GM12878 (cell line): ENCODE results near the gene BIRC6. TPM values are rescaled to one million over a fixed set of nuclear protein-coding genes. Genes with fewer than 3 reads are reported as not detected.

Experiments
- ATAC-seq: fragments of 200-7000 bp; cut with Tn5 transposase; 3 replicates; pipeline ENCODE4 v1.9.1; 2020; ENCODE audit warnings: mild to moderate bottlenecking, moderate library complexity
- BruUV-seq: library from RNA; stranded (reverse); fragments of 400-500 nt; replicated peaks from 2 replicates; lab custom pipeline; 2021; lab: Mats Ljungman, UMichigan
- CTCF ChIA-PET: fragments of 300-600 bp; sonication (Branson Sonifier 250); formaldehyde crosslinking; extraction: SDS; loops from one replicate; lab custom pipeline; 2021; ENCODE audit warnings: inconsistent platforms; lab: Yijun Ruan, JAX
- POLR2A ChIA-PET: fragments of 350-600 bp; formaldehyde crosslinking; extraction: SDS; loops from one replicate; lab custom pipeline; 2021; ENCODE audit warnings: inconsistent platforms; lab: Charles Lee
- RAD21 ChIA-PET: fragments of 300-600 bp; sonication (Branson Sonifier 250); formaldehyde crosslinking; loops from one replicate; lab custom pipeline; 2023; ENCODE audit warnings: antibody characterized with exemption; ENCODE audit not compliant: unreplicated experiment; lab: Charles Lee
- SMC1A ChIA-PET: fragments of 300-600 bp; sonication (Branson Sonifier 250); formaldehyde crosslinking; loops from one replicate; lab custom pipeline; 2023; ENCODE audit not compliant: unreplicated experiment, uncharacterized antibody; lab: Charles Lee
- DNase-seq: peaks from one replicate; pipeline ENCODE4 v3.0.0-alpha.2; 2011; ENCODE audit warnings: low read depth, low spot score
- FAIRE-seq: peaks from 3 replicates; lab custom pipeline; 2011; peaks lifted over from hg19 to GRCh38; lab: Jason Lieb, UNC
- H2AFZ ChIP-seq: 2 replicates; pipeline ENCODE4 v1.6.0; 2011; ENCODE audit warnings: low read depth, low read length, control low read depth; ENCODE audit not compliant: control insufficient read depth
- H3K27ac ChIP-seq: 2 replicates; pipeline ENCODE4 v1.5.1; 2011; ENCODE audit warnings: control low read depth; ENCODE audit not compliant: control insufficient read depth, insufficient read depth
- H3K27me3 ChIP-seq, 2 experiments: replicated peaks in 1 of 2; 2 replicates each; pipeline versions ENCODE4 v1.6.0 to v1.6.1; 2011; ENCODE audit warnings: low read length in 1 of 2; ENCODE audit not compliant: control insufficient read depth in 2 of 2, insufficient read depth in 2 of 2
- H3K36me3 ChIP-seq, 2 experiments: 2 replicates each; pipeline ENCODE4 v1.5.1; 2011; ENCODE audit warnings: low read length in 1 of 2; ENCODE audit not compliant: control insufficient read depth in 2 of 2, insufficient read depth in 2 of 2
- H3K4me1 ChIP-seq: 2 replicates; pipeline ENCODE4 v1.6.1; 2011; ENCODE audit warnings: mild to moderate bottlenecking, low read length, moderate library complexity, mixed read lengths; ENCODE audit not compliant: control insufficient read depth, insufficient read depth
- H3K4me2 ChIP-seq: 2 replicates; pipeline ENCODE4 v1.6.0; 2011; ENCODE audit warnings: control low read depth; ENCODE audit not compliant: control insufficient read depth, insufficient read depth
- H3K4me3 ChIP-seq: fragments of 200-600 bp; sonication (generic); 2 replicates; pipeline ENCODE4 v1.5.1; 2016
- H3K79me2 ChIP-seq: 2 replicates; pipeline ENCODE4 v1.6.0; 2011; ENCODE audit warnings: low read length; ENCODE audit not compliant: control insufficient read depth, insufficient read depth
- H3K9ac ChIP-seq: 2 replicates; pipeline ENCODE4 v1.8.0; 2011; ENCODE audit warnings: low read length, control low read depth, mixed read lengths; ENCODE audit not compliant: control insufficient read depth, insufficient read depth
- H3K9me3 ChIP-seq: replicated peaks from 3 replicates; pipeline ENCODE4 v1.5.1; 2011; ENCODE audit warnings: mild to moderate bottlenecking, low read length; ENCODE audit not compliant: control insufficient read depth, insufficient read depth
- H4K20me1 ChIP-seq: 2 replicates; pipeline ENCODE4 v1.6.0; 2011; ENCODE audit not compliant: control insufficient read depth, insufficient read depth
- CBX5 ChIP-seq: sonication (generic); IDR thresholded peaks from 2 replicates; pipeline ENCODE4 v1.6.1; 2016; ENCODE audit warnings: low read depth, moderate library complexity, mild to moderate bottlenecking, inconsistent platforms
- EZH2 ChIP-seq: IDR thresholded peaks from 2 replicates; pipeline ENCODE4 v1.6.1; 2012; ENCODE audit warnings: low read depth, mild to moderate bottlenecking, control low read depth, inconsistent platforms, low read length, borderline replicate concordance; ENCODE audit not compliant: control insufficient read depth
- GABPA ChIP-seq: IDR thresholded peaks from 2 replicates; pipeline ENCODE4 v1.6.1; 2014; ENCODE audit warnings: antibody characterized with exemption, low read depth, mild to moderate bottlenecking, inconsistent platforms
- MEF2A ChIP-seq: IDR thresholded peaks from 2 replicates; pipeline ENCODE4 v1.6.1; 2011; ENCODE audit warnings: low read depth, mild to moderate bottlenecking, low read length, moderate library complexity; ENCODE audit not compliant: insufficient read depth
- SREBF1 ChIP-seq: IDR thresholded peaks from 2 replicates; pipeline ENCODE4 v1.6.1; 2012; ENCODE audit warnings: mild to moderate bottlenecking, low read length
- TCF3 ChIP-seq: IDR thresholded peaks from 2 replicates; pipeline ENCODE4 v1.6.1; 2012; ENCODE audit warnings: low read depth, mild to moderate bottlenecking, low read length, borderline replicate concordance; ENCODE audit not compliant: insufficient read depth
- ZNF217 ChIP-seq: fragments of 450-650 bp; IDR thresholded peaks from 2 replicates; pipeline ENCODE4 v1.6.1; 2017; ENCODE audit warnings: antibody characterized with exemption, mild to moderate bottlenecking
- WGBS: methylation state at CpG from one replicate; pipeline ENCODE4 v1.1.6; 2016; ENCODE audit warnings: low lambda C conversion rate; ENCODE audit not compliant: insufficient replicate concordance, insufficient coverage; ENCODE audit errors: missing lambda C conversion rate; 5-methylcytosine and 5-hydroxymethylcytosine counted together
- in situ Hi-C: fragments of 300-500 bp; cut with MboI; formaldehyde crosslinking; loops from 9 replicates; pipeline ENCODE4 v1.14.3; 2018; ENCODE audit warnings: mixed read lengths
- intact Hi-C: fragments of 100-400 bp; cut with micrococcal nuclease; formaldehyde crosslinking; loops from one replicate; pipeline ENCODE4 v1.14.2; 2022; ENCODE audit not compliant: unreplicated experiment
- polyA plus RNA-seq, 11 experiments: library from polyadenylated mRNA; depleted of rRNA in 4 of 11; unstranded in 6 of 11; stranded (reverse) in 5 of 11; fragments of >200 nt; fragmentation: Nextera tagmentation in 4 of 11; fragmentation: Illumina TruSeq in 1 of 11; extraction: Ambion mirVana in 4 of 11; extraction: Trizol in 1 of 11; gene quantifications; 1 replicate in 1 of 11; 2 replicates in 10 of 11; pipeline versions ENCODE4 v1.2.1 to v1.2.3, GENCODE V29; 2011 to 2016; ENCODE audit warnings: inconsistent platforms in 2 of 11, missing spikeins in 2 of 11, low read depth in 1 of 11
- total RNA-seq, 4 experiments: library from RNA; depleted of rRNA in 3 of 4; stranded (reverse); fragments of >200 nt in 3 of 4; fragmentation: Illumina TruSeq in 1 of 4; extraction: Trizol in 1 of 4; gene quantifications; 2 replicates each; pipeline versions ENCODE4 v1.2.1 to v1.2.3, GENCODE V29; 2013 to 2021
- TF ChIP-seq, protein P1 (sequence below): fragments of 450-650 bp; IDR thresholded peaks from 2 replicates; pipeline ENCODE4 v1.6.1; 2017; ENCODE audit warnings: mild to moderate bottlenecking, moderate library complexity
- TF ChIP-seq, protein P2 (sequence below): fragments of 450-650 bp; IDR thresholded peaks from 2 replicates; pipeline ENCODE4 v1.6.1; 2016; ENCODE audit warnings: mild to moderate bottlenecking
- TF ChIP-seq, protein P3 (sequence below): fragments of 450-650 bp; IDR thresholded peaks from 2 replicates; pipeline ENCODE4 v1.6.1; 2016; ENCODE audit warnings: mild to moderate bottlenecking, moderate library complexity, borderline replicate concordance

Gene BIRC6
- total and polyA plus RNA-seq, 10 of the 15 experiments (the other 5 are each of a cell fraction or from before 2014, with no cell fraction given), result 18.8 to 118 (median 55.0) TPM

DNA sequence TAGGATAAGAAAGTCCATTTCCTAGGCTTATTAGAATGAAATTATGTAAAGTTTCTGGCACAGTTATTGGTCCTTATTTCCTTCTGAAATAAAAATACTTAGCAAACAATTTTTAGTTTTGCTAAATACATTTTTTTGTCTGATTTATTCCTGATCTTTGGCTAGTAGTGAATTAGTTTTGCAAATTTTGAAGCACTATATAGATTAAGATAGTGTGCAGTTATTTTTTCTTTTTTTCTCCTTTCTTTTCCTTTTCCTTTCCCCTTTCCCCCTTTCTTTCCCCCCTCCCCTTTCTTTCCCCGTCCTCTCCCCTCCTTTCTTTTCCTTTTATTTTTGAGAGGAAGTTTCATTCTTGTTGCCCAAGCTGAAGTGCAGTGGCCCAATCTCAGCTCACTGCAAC lies 59.7 kb downstream of the BIRC6 start:
- no peak for DNase-seq
- ATAC-seq, result no peak
- H3K4me2 ChIP-seq, result no peak overlapping the region
- H4K20me1 ChIP-seq, result no peaks in the 10 kb centered on the region
- peaks cover 18% of the 10 kb centered on the region for H3K79me2 ChIP-seq
- RAD21 ChIA-PET, result no interaction called here
- H3K4me1 ChIP-seq, result no peaks in the 10 kb centered on the region
- SMC1A ChIA-PET, result no interaction called here
- TF ChIP-seq EZH2 (no peak), TCF3 (no peak), CBX5 (no peak), ZNF217 (no peak), SREBF1 (no peak), MEF2A (no peak), GABPA (no peak)
- TF ChIP-seq, protein P1, sequence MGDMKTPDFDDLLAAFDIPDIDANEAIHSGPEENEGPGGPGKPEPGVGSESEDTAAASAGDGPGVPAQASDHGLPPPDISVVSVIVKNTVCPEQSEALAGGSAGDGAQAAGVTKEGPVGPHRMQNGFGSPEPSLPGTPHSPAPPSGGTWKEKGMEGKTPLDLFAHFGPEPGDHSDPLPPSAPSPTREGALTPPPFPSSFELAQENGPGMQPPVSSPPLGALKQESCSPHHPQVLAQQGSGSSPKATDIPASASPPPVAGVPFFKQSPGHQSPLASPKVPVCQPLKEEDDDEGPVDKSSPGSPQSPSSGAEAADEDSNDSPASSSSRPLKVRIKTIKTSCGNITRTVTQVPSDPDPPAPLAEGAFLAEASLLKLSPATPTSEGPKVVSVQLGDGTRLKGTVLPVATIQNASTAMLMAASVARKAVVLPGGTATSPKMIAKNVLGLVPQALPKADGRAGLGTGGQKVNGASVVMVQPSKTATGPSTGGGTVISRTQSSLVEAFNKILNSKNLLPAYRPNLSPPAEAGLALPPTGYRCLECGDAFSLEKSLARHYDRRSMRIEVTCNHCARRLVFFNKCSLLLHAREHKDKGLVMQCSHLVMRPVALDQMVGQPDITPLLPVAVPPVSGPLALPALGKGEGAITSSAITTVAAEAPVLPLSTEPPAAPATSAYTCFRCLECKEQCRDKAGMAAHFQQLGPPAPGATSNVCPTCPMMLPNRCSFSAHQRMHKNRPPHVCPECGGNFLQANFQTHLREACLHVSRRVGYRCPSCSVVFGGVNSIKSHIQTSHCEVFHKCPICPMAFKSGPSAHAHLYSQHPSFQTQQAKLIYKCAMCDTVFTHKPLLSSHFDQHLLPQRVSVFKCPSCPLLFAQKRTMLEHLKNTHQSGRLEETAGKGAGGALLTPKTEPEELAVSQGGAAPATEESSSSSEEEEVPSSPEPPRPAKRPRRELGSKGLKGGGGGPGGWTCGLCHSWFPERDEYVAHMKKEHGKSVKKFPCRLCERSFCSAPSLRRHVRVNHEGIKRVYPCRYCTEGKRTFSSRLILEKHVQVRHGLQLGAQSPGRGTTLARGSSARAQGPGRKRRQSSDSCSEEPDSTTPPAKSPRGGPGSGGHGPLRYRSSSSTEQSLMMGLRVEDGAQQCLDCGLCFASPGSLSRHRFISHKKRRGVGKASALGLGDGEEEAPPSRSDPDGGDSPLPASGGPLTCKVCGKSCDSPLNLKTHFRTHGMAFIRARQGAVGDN, result no peak
- TF ChIP-seq, protein P2, sequence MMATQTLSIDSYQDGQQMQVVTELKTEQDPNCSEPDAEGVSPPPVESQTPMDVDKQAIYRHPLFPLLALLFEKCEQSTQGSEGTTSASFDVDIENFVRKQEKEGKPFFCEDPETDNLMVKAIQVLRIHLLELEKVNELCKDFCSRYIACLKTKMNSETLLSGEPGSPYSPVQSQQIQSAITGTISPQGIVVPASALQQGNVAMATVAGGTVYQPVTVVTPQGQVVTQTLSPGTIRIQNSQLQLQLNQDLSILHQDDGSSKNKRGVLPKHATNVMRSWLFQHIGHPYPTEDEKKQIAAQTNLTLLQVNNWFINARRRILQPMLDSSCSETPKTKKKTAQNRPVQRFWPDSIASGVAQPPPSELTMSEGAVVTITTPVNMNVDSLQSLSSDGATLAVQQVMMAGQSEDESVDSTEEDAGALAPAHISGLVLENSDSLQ, result no peak
- TF ChIP-seq, protein P3, sequence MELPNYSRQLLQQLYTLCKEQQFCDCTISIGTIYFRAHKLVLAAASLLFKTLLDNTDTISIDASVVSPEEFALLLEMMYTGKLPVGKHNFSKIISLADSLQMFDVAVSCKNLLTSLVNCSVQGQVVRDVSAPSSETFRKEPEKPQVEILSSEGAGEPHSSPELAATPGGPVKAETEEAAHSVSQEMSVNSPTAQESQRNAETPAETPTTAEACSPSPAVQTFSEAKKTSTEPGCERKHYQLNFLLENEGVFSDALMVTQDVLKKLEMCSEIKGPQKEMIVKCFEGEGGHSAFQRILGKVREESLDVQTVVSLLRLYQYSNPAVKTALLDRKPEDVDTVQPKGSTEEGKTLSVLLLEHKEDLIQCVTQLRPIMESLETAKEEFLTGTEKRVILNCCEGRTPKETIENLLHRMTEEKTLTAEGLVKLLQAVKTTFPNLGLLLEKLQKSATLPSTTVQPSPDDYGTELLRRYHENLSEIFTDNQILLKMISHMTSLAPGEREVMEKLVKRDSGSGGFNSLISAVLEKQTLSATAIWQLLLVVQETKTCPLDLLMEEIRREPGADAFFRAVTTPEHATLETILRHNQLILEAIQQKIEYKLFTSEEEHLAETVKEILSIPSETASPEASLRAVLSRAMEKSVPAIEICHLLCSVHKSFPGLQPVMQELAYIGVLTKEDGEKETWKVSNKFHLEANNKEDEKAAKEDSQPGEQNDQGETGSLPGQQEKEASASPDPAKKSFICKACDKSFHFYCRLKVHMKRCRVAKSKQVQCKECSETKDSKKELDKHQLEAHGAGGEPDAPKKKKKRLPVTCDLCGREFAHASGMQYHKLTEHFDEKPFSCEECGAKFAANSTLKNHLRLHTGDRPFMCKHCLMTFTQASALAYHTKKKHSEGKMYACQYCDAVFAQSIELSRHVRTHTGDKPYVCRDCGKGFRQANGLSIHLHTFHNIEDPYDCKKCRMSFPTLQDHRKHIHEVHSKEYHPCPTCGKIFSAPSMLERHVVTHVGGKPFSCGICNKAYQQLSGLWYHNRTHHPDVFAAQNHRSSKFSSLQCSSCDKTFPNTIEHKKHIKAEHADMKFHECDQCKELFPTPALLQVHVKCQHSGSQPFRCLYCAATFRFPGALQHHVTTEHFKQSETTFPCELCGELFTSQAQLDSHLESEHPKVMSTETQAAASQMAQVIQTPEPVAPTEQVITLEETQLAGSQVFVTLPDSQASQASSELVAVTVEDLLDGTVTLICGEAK, result no peak
- in situ Hi-C loops (no loop called here), intact Hi-C loops (no loop called here)
- H3K36me3 ChIP-seq, result peaks cover 4 to 21% of the 10 kb centered on the region in 2 experiments
- H3K27ac ChIP-seq, result no peak overlapping the region
- H3K9me3 ChIP-seq, result no peaks in the 10 kb centered on the region; the same call in 2 of the 3 replicates
- no peak for FAIRE-seq
- POLR2A ChIA-PET, result interaction anchor here (0.6 kb wide), 1 partner anchor 9 kb away, joined by 3 read pairs; no protein-coding TSS in a partner anchor
- H3K4me3 ChIP-seq, result no peak overlapping the region
- CTCF ChIA-PET, result no interaction called here
- no CpG with 5 or more reads among the region's 1 CpG for WGBS
- H3K9ac ChIP-seq, result no peak overlapping the region
- no peaks in the 10 kb centered on the region for H3K27me3 ChIP-seq
- no peak overlapping the region for H2AFZ ChIP-seq
- BruUV-seq, result no TSS peak
